Glutamatergic neuron (in vitro differentiated cells): ENCODE measurements around the gene PPP1R9A. TPM values are rescaled to one million over a fixed set of nuclear protein-coding genes. Genes with fewer than 3 reads are reported as not detected.

Experiments used
- DNase-seq: peaks from one replicate; pipeline ENCODE4 v3.0.0; 2022
- H3K27ac Mint-ChIP-seq: one replicate; pipeline ENCODE4 v1.8.0; 2020; ENCODE audit warnings: mild to moderate bottlenecking, mixed read lengths, inconsistent platforms; ENCODE audit not compliant: unreplicated experiment
- H3K27me3 Mint-ChIP-seq: one replicate; pipeline ENCODE4 v1.8.0; 2020; ENCODE audit warnings: mild to moderate bottlenecking, moderate library complexity, mixed read lengths, inconsistent platforms; ENCODE audit not compliant: unreplicated experiment
- H3K36me3 Mint-ChIP-seq: one replicate; pipeline ENCODE4 v1.8.0; 2020; ENCODE audit warnings: mild to moderate bottlenecking, mixed read lengths, inconsistent platforms; ENCODE audit not compliant: unreplicated experiment
- H3K4me1 Mint-ChIP-seq: one replicate; pipeline ENCODE4 v1.8.0; 2020; ENCODE audit warnings: mild to moderate bottlenecking, low read depth, mixed read lengths, inconsistent platforms; ENCODE audit not compliant: unreplicated experiment
- H3K4me3 Mint-ChIP-seq: one replicate; pipeline ENCODE4 v1.8.0; 2020; ENCODE audit warnings: mild to moderate bottlenecking, mixed read lengths, inconsistent platforms; ENCODE audit not compliant: unreplicated experiment
- H3K9me3 Mint-ChIP-seq: one replicate; pipeline ENCODE4 v1.8.0; 2020; ENCODE audit warnings: mild to moderate bottlenecking, moderate library complexity, mixed read lengths, inconsistent platforms; ENCODE audit not compliant: unreplicated experiment
- total RNA-seq: library from RNA; stranded (reverse); fragmentation: NEBNext Ultra II Directional; extraction: Animal tissue kit (Norgen Biotek cat#: 25700); gene quantifications from one replicate; pipeline ENCODE4 v1.2.1, GENCODE V29; 2021; ENCODE audit not compliant: unreplicated experiment
- TF ChIP-seq, protein P1 (sequence below): fragments of 200-600 bp; sonication (generic); IDR thresholded peaks from one replicate; pipeline ENCODE4 v1.5.0; 2021; ENCODE audit not compliant: partially characterized antibody, unreplicated experiment

PPP1R9A gene
- total RNA-seq, 1 donor from 2014 or later: 14.7 TPM

DNA sequence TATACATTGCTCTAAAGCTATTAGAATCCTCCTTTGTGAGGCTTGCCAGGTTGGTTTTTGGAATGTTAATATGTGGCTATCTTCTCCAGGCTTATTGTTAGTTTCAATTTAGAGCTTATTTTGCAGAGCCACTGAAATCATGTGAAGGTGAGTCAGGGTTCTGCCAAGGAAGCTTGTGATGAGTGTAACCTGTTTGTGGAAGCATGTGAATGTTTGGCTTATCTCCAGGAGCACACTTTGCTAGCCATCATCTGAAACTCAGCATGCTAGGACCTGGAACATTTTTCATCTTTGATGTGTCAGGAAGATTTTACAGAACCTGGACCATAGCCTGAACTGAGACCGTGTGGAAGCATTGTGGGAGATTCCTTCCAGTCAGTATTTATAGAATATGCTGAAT, 197.3 kb downstream of the PPP1R9A start:
- no peak for DNase-seq
- TF ChIP-seq, protein P1, sequence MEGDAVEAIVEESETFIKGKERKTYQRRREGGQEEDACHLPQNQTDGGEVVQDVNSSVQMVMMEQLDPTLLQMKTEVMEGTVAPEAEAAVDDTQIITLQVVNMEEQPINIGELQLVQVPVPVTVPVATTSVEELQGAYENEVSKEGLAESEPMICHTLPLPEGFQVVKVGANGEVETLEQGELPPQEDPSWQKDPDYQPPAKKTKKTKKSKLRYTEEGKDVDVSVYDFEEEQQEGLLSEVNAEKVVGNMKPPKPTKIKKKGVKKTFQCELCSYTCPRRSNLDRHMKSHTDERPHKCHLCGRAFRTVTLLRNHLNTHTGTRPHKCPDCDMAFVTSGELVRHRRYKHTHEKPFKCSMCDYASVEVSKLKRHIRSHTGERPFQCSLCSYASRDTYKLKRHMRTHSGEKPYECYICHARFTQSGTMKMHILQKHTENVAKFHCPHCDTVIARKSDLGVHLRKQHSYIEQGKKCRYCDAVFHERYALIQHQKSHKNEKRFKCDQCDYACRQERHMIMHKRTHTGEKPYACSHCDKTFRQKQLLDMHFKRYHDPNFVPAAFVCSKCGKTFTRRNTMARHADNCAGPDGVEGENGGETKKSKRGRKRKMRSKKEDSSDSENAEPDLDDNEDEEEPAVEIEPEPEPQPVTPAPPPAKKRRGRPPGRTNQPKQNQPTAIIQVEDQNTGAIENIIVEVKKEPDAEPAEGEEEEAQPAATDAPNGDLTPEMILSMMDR: no peak
- Mint-ChIP-seq H3K27me3 (no peaks in the 10 kb centered on the region), H3K36me3 (no peaks in the 10 kb centered on the region), H3K4me3 (no peak overlapping the region), H3K9me3 (no peaks in the 10 kb centered on the region), H3K4me1 (no peaks in the 10 kb centered on the region), H3K27ac (no peak overlapping the region)

DNA sequence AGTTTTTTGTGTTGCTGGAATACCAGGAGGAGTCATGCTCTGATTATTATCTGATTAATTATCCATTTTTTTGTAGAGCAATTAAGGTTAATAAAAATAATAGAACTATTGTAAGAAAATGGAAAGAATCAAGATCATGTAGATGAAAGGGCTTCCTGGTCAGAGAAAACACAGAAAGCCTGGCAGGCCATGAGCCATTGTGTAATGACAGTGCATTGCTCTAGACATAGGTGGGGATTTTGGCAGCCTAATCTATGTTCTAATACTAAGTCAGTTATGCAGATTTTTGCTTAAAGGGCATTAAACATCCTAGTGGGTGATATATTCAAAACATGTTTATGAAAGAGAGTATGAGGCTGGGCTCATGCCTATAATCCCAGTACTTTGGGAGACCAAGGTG, 198.2 kb downstream of the PPP1R9A start:
- H3K9me3 Mint-ChIP-seq: no peaks in the 10 kb centered on the region
- TF ChIP-seq, protein P1: no peak
- no peaks in the 10 kb centered on the region for H3K27me3 Mint-ChIP-seq
- no peaks in the 10 kb centered on the region for H3K4me1 Mint-ChIP-seq
- no peak for DNase-seq
- H3K36me3 Mint-ChIP-seq: no peaks in the 10 kb centered on the region
- H3K27ac Mint-ChIP-seq: no peak overlapping the region
- no peak overlapping the region for H3K4me3 Mint-ChIP-seq

DNA sequence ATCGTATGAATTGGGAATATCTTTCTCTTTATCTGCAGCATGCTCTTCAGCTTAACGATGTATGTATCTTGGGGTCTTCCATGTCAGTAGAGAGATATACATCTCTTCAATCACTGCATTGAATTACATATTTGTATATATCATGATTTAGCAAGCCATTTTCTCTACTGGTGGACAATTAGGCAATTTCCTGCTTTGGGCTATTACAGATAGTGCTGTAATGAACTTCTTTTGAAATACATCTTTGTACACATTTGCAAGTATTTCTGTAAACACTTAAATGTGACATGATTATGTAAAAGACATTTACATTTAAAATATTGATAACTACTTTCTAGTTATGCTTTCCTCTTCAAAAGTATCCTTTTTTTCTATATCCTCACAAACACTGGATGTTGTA, 199.0 kb downstream of the PPP1R9A start:
- no peaks in the 10 kb centered on the region for H3K27me3 Mint-ChIP-seq
- no peaks in the 10 kb centered on the region for H3K36me3 Mint-ChIP-seq
- H3K9me3 Mint-ChIP-seq: no peaks in the 10 kb centered on the region
- H3K4me3 Mint-ChIP-seq: no peak overlapping the region
- DNase-seq: no peak
- TF ChIP-seq, protein P1: no peak
- H3K4me1 Mint-ChIP-seq: no peaks in the 10 kb centered on the region
- H3K27ac Mint-ChIP-seq: no peak overlapping the region

DNA sequence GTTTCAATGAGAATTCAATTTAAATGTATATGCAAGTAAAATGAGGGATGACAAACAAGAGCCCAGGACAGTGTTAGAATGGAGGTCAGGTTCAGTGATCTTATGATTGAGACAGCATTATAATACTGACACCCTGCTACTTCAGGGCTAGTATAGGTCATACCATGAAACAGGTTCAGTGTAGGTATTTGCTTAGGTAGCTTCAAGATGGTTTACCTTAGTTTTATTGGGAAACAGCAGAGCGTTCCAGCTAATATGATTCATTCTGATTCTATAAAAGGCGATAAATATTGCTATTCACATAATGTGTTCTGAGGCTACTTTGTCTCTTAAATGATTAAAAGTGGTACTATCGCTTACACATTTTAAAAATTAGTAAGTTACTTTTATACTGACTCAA, 203.3 kb downstream of the PPP1R9A start:
- DNase-seq: no peak
- H3K9me3 Mint-ChIP-seq: no peaks in the 10 kb centered on the region
- TF ChIP-seq, protein P1: no peak
- H3K4me3 Mint-ChIP-seq: no peak overlapping the region
- no peaks in the 10 kb centered on the region for H3K27me3 Mint-ChIP-seq
- H3K27ac Mint-ChIP-seq: no peak overlapping the region
- H3K4me1 Mint-ChIP-seq: no peaks in the 10 kb centered on the region
- H3K36me3 Mint-ChIP-seq: no peaks in the 10 kb centered on the region

DNA sequence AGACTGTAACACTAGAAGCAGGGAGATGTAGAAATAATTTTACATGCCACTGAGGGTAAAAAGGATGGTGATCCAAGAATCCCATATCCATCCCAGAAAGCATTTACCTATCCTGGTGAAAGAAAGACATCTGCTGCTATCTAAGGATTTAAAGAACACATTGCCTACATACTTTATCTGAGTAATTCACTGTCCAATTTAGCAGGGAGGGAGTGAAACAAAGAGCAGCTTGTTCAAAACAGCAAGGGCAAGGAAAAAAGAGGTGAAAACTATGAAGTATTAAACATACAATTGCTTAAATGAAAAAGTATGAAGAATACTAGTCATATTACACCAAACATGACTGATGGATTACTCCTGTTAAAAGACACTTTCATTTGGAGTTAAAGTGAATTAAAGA, 206.2 kb downstream of the PPP1R9A start:
- Mint-ChIP-seq H3K4me3 (no peak overlapping the region), H3K27ac (no peak overlapping the region), H3K9me3 (no peaks in the 10 kb centered on the region), H3K4me1 (no peaks in the 10 kb centered on the region), H3K36me3 (no peaks in the 10 kb centered on the region), H3K27me3 (no peaks in the 10 kb centered on the region)
- TF ChIP-seq, protein P1: no peak
- no peak for DNase-seq
